ENCODE data around the gene HIVEP2. TPM values are rescaled to one million over a fixed set of nuclear protein-coding genes. Genes with fewer than 3 reads are reported as not detected.

Gene HIVEP2
- total and polyA plus RNA-seq, 7 experiments from 2014 or later = 12.2 to 92.1 (median 51.5) TPM

Other genes starting within 250 kb of the HIVEP2 start
- gene AIG1, start 115.7 kb upstream of the HIVEP2 start, total RNA-seq = 10 to 100 TPM in 2 of 5 experiments, 1 to 10 TPM in 3; 6.8 to 10.8 (median 8.8) TPM
- gene AIG1, start 115.7 kb upstream of the HIVEP2 start, polyA plus RNA-seq = 10 to 100 TPM; 21.0 to 21.8 TPM

Data from naive thymus-derived CD4-positive, alpha-beta T cell (primary cell).